GM21367 (cell line): Measurements from ENCODE around the gene LACRT.

Source experiments
- ATAC-seq: cut with Tn5 transposase; IDR thresholded peaks from one replicate; pipeline ENCODE4 v1.9.1; 2021; ENCODE audit not compliant: unreplicated experiment

LACRT gene

GRCh38 chr12:54603173-54603814 lies 31.4 kb downstream of the LACRT start:
- peak; percentile 91 for ATAC-seq

- no peak for ATAC-seq
Observed at GRCh38 chr12:54602661-54603060, 32.0 kb downstream of the LACRT start.

GRCh38 chr12:54601841-54602240 lies 32.9 kb downstream of the LACRT start:
- ATAC-seq, result no peak

GRCh38 chr12:54598970-54599369 lies 35.7 kb downstream of the LACRT start:
- ATAC-seq, result no peak

GRCh38 chr12:54596526-54596946 lies 38.2 kb downstream of the LACRT start:
- ATAC-seq, result no peak

- no peak for ATAC-seq
Observed at GRCh38 chr12:54595471-54595870, 39.2 kb downstream of the LACRT start.

- no peak for ATAC-seq
Observed at GRCh38 chr12:54593725-54594124, 41.0 kb downstream of the LACRT start.

- no peak for ATAC-seq
Observed at GRCh38 chr12:54593135-54593534, 41.6 kb downstream of the LACRT start.

GRCh38 chr12:54592316-54592715 lies 42.4 kb downstream of the LACRT start:
- ATAC-seq, result no peak

- no peak for ATAC-seq
Observed at GRCh38 chr12:54590978-54591591, 43.6 kb downstream of the LACRT start.

- no peak for ATAC-seq
Observed at GRCh38 chr12:54589964-54590363, 44.7 kb downstream of the LACRT start.

- ATAC-seq, result no peak
Observed at GRCh38 chr12:54588890-54589267, 45.8 kb downstream of the LACRT start.

GRCh38 chr12:54588110-54588889 lies 46.4 kb downstream of the LACRT start, which contains the start of gene PPP1R1A:
PPP1R1A (minus strand) TSS chr12:54588659; CDS start chr12:54588488, 171 bp downstream.
- no peak for ATAC-seq

GRCh38 chr12:54587315-54587873 lies 47.3 kb downstream of the LACRT start:
- ATAC-seq, result no peak

GRCh38 chr12:54586620-54587019 lies 48.1 kb downstream of the LACRT start:
- no peak for ATAC-seq

GRCh38 chr12:54585243-54585642 lies 49.5 kb downstream of the LACRT start:
- no peak for ATAC-seq

- no peak for ATAC-seq
Observed at GRCh38 chr12:54584128-54584527, 50.6 kb downstream of the LACRT start.

GRCh38 chr12:54583726-54584125 lies 51.0 kb downstream of the LACRT start:
- ATAC-seq, result no peak

GRCh38 chr12:54581412-54581811 lies 53.3 kb downstream of the LACRT start:
- ATAC-seq, result no peak
